Measurements from ENCODE around the gene PHACTR3.

DNA sequence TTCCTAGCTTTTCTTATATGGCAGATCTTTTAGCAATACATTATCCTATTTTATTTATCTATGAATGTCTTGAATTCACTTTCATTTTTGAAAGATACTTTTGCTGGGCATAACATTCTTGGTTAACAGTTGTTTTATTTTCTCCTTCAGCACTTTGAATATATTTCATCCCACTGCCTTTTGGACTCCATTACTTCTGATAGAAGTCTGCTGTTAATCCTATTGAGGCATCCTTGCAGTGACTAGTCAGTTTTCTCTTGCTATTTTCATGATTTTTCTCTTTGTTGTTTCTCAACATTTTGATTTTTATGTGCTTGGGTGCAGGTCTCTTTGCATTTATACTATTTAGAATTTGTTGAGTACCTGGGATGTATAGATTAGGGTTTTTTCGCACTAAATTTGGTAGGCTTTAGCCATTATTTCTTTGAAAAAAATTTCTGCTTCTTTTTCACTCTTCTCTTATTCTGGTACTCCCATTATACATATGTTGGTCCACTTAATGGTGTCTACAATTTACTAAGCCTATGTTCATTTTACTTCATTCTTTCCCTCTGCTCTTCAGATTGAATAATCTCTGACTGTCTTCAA lies 53.2 kb downstream of the PHACTR3 start:
- TF ChIP-seq ZBTB33 (IDR thresholded peaks at IDR 0.05; ENCODE audit: extremely low read depth, insufficient replicate concordance, low read length) (no peak), POLR2A (IDR thresholded peaks at IDR 0.05; ENCODE audit: borderline replicate concordance, extremely low read depth, insufficient read depth, insufficient read length) (no peak), POLR2AphosphoS5 (IDR thresholded peaks at IDR 0.05; ENCODE audit: low read depth, low read length) (no peak), CTCF (IDR thresholded peaks at IDR 0.05 in 2 of 3, conservative IDR thresholded peaks at IDR 0.05 in 1 of 3; ENCODE audit: borderline replicate concordance in 1 of 3, insufficient read depth in 1 of 3, low read depth in 2 of 3, low read length in 2 of 3) (no peak), ATF3 (IDR thresholded peaks at IDR 0.05) (no peak), SRF (IDR thresholded peaks at IDR 0.05; ENCODE audit: low read depth) (no peak), RAD21 (IDR thresholded peaks at IDR 0.05; ENCODE audit: low read depth) (no peak)

All from HCT116 (cell line).